GM18507 (cell line): ENCODE results near the gene RASGRF2.
"Not testable (repeated sequence)": the region's sequence is repeated elsewhere in the genome, so short reads cannot be mapped to it uniquely, and the experiment has no call there.

Experiments
- DNase-seq: peaks from one replicate; pipeline ENCODE4 v3.0.0; 2011; ENCODE audit warnings: low read depth; ENCODE audit not compliant: insufficient read length; ENCODE audit errors: extremely low spot score
- FAIRE-seq: peaks from 2 replicates; lab custom pipeline; 2011; peaks lifted over from hg19 to GRCh38; lab: Jason Lieb, UNC

RASGRF2 gene

DNA sequence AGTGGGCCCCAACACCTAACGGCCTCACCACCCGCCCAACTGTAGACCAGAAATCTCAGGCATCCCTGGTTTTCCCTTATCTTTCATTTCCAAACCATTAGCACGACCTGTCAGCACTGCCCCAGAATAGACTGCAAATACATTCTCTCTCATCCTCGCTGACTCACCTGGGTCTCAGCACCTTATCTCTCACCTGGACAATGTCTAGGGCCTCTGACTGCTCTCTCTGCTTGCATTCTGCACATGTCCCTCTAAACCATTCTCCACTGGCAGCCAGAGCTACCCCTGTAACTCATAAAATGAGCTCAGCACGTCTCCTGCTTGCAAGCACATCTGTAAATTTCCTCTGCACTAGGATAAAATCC is 285.7 kb downstream of the RASGRF2 start:
- DNase-seq = no peak
- FAIRE-seq = no peak

DNA sequence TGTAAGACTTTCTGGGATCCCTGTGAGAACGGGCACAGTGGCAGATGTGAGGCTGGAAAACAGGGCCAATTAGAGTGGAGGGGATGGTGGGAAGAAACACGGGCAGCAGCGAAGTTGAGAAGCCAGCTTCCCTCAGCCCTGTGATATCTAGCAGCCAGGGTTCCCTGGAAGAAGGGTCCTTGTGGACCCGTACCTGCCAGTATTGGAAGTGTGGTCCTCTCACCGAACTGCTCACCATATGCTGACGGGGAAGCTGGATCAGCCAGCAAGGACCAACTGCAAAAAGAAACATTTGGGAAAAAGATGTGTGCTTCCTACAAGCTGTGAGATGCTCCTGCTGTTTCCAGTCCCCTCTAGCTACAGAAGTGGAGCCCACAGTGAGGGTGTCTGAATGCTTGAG is 286.5 kb downstream of the RASGRF2 start:
- no peak for DNase-seq
- FAIRE-seq = no peak

DNA sequence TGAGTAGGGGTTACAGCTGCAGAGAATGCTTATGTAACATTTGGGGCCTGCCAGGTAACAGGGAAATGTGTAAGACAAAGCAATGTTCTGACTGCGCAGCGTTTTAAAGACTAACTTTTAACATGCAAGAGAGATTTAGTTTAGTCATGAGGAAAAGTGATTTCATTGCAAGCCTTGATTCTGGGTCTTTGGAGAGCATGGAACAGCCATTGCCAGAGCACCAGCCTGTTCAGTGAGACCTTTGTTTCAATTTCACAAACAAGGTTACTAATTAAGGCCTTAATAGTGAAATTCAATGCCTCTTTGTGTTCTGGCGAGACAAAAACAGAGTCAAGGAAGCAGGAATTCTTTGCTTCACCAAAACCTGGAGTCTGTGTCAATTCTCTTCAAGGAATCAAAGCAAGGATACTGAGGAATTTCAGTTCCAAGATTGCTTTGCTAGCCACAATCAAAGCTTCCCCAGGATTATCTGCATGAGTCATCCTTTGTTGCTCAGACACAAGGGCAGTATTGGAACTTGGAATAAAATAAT is 287.3 kb downstream of the RASGRF2 start:
- DNase-seq (no peak), FAIRE-seq (no peak)

DNA sequence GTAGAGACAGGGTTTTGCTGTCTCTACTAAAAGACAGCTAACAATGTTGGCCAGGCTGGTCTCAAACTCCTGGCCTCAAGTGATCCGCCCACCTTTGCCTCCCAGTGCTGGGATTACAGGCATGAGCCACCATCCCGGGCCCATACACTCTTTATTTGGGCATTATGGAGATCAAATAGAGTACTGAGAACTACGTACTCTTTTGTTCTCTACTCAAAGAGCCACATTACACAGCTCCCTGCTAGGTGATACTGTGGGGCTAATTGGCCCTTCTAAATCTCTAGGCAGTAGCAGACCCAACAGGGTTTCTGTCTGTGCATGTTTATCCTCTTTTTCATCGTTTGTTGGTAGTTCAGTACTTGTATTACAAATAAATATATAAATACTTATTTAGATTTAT is 289.1 kb downstream of the RASGRF2 start:
- no peak for DNase-seq
- FAIRE-seq = no peak

DNA sequence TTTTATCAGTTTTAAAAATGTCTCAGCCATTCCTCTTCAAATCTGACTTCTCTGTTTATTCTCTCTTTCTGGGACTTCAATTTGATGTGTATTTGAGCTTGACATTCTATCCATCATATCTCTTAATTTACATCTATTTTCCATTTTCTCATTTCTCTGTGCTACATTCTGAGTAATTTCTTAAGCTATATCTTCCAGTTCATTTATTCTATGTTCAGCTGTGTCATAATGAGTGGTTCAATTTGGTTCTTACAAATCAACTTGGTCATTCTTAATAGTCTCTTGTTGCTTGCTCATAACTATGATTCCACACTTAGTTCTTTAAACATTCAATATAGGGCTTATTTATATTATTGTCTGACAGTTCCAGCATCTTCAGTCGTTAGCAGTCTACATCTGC is 289.8 kb downstream of the RASGRF2 start:
- DNase-seq (no peak), FAIRE-seq (no peak)

DNA sequence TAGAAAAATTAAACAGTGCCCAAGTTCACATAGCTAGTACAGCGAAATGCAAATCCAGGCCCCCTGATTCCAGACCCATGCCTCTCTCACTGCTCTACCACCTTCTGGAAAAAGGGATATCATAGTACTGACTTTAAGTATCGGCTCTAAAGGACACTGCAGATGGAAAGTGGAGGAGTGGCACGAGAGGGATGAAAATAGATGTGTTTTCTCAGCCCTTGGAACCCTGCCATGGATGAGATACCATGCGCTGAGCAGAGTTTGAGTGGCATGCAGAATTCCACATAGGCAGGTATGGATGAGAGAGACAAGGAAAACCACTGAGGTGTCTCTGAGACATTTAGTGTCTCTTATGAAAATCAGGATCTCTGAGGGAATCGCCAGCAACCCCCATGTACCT is 291.8 kb downstream of the RASGRF2 start:
- FAIRE-seq (no peak), DNase-seq (no peak)

DNA sequence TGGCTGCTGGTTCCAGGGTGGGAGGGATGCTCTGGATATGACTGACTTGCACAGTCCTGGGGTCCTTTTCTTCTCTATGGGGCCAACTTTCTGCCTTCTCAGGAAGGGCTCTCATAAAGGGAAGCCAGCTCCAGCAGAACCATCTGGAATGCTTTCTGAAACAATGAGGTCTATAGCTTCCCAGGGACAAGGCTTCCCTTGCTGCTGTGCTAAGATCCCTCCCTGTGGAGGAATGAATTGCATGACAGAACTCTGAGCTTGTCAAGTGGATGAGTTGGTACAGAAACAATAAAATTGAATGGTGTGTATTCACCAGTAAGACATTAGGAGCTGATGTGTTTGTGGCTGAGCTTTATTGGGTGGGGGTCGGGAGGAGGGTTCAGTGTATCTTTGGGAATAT is 292.7 kb downstream of the RASGRF2 start:
- no peak for DNase-seq
- FAIRE-seq = no peak

DNA sequence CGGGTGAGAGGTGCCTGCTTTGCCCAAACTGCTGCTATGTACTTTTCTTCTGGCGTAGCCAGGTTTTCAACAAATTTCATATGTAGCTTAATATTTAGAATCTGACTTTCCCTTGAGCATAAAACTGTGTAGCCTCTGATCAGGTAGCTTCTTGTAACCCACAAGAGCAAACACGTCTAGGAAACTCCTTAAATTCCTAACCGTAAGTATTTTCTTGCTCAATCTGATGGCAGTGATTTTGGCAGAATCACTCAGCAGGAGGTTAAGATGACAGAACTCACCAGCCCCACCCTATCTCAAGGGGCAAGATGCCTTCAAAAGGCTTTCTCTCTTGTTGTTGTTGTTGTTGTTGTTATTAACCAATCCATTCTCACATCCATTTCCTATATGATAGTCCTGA is 293.7 kb downstream of the RASGRF2 start:
- DNase-seq = no peak
- no peak for FAIRE-seq

DNA sequence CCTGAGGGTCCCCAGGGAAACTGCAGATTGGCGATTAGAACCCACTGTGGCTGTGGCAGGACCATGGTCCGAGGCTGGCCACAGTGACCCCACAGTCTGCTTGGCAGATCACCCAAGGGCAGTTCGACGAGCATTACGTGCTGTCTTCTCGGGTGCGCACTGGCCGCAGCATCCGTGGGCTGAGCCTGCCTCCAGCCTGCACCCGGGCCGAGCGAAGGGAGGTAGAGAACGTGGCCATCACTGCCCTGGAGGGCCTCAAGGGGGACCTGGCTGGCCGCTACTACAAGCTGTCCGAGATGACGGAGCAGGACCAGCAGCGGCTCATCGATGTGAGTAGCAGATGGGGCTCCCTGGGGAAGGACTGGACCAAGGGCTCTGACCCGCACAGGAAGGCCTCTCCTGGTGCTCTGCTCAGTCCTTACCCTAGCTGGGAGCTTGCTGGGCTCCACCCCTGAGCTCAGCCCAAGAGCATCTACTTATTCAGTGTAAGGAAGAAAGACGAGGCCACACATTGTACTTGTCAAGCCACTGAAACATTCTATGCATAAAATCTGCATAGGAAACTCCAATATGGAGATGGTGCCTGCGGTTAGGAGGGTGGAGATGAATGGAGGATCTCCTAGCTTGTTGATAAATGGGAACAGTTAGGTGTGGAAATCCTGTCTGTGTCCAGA is 294.9 kb downstream of the RASGRF2 start:
- FAIRE-seq (no peak), DNase-seq (no peak)

DNA sequence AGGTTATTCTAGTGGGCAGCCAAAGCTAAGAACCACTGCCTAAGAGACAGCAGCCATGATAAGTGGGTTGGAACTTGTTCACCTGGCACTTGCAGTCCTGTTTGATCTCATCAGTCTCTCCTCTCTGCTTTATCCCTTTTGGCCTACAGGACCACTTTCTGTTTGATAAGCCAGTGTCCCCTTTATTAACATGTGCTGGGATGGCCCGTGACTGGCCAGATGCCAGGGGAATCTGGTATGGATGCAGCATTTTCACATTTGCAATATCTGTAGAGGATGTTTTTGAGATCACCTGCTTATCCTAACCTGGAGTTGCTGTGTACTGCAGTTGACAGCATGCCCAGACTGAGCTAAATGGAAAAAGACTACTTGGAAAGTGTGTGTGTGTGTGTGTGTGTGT is 296.6 kb downstream of the RASGRF2 start:
- no peak for DNase-seq

DNA sequence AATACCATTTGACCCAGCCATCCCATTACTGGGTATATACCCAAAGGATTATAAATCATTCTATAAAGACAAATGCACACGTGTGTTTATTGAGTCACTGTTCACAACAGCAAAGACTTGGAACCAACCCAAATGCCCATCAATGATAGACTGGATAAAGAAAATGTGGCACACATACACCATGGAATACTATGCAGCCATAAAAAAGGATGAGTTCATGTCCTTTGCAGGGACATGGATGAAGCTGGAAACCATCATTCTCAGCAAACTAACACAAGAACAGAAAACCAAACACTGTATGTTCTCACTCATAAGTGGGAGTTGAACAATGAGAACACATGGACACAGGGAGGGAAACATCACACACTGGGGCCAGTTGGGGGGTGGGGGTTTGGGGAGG is 302.6 kb downstream of the RASGRF2 start:
- not testable (repeated sequence) for DNase-seq, FAIRE-seq

More for the DNA sequence above, 296.6 kb downstream of the RASGRF2 start:
- FAIRE-seq = no peak

DNA sequence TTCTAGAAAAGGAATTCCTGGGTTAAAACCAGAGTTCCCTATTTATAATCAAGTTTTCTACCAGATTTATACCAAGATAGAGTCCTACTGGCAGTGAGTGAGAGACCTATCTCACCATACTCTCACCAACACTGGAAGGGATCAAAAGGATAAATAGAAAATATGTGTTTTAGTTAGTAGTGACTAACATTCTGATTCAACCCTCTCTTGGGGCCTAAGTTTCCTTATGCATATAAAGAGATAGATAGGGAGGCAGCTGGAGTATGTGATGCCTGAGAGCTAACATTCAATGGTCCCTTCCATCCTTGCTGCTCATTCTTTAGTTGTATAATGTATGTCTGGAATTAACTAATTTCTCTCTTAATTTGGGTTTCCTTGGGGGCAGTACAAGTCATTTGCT is 304.9 kb downstream of the RASGRF2 start:
- FAIRE-seq = no peak
- no peak for DNase-seq

DNA sequence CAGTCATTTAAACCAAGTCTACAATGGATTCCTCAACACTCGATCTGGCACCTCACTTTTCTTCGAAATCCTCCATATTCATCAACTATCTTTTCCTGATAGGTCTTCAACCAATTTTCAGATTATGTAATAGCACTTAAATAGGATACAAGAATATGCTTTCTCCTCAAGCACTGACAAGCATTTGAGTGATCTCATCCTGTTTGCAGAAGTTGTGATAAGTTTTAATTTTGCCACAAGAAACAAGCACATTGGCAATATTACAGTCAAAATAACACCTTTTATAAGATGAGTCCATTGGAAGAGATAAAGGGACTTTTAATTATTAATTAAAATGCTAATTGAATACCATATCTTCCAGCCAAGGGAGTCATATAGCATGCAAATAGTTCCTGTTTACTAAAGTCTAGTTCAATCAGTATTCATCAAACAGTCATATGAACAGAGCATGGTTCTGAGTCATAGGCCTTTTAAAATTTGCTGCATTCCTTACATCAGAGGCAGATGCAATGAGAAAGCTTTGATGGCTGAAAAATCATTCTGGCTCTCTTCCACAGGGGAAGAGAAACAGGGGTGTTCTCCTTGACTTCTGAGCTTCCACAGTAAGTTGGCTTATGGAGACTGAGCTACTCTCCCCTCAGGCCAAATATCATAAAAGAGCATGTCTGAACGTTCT is 308.5 kb downstream of the RASGRF2 start:
- DNase-seq = no peak
- FAIRE-seq = peak; percentile 24

DNA sequence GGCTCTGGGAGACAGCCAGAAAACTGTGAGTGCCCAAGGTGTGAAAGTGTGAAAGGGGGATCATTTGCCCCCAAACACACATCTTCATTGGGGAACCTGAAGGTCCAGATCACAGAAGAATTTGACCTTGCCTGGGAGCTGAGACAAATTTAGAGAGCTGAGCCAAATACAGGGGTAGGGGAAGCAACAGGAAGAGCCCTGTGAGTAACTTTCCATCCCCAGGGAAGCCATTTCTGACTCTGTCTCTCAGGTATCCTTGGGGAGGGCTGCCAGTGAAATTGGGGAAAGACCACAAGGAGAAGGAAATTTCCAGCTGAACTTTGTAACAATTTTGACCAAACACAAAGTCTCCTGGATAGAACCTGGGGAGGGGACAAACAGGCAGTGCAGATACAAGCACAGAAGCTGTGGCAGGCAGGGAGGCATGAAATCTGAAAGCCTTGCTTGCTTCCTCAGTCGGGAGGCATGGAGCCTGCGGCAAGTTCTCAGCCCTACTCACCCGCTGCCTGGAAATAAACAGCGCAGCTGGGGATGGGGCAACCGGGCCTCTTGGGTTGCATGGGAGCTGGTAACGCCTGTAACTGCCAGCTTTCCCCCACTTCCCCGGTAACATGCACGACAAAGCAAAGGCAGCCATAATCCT is 309.7 kb downstream of the RASGRF2 start:
- DNase-seq (no peak), FAIRE-seq (no peak)

DNA sequence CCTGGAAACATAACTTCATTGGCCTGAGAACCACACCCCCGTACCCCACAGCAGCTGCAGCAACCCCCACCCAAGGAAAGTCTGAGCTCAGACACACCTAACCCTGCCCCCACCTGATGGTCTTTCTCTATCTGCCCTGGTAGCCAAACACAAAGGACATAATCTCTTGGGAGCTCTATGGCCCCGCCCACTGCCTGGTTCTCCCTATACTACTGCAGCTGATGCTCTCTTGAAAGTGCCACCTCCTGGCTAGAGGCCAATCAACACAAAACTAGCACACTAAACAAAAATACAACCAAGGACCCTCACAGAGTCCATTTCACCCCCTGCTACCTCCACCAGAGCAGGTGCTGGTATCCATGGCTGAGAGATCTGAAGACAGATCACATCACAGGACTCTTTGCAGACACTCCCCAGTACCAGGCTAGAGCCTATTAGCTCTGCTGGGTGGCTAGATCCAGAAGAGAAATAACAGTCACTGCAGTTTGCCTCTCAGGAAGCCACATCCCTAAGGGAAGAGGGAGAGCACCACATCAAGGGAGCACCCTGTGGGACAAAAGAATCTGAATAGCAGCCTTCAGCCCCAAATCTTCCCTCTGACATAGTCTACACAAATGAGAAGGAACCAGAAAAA is 310.3 kb downstream of the RASGRF2 start:
- not testable (repeated sequence) for DNase-seq, FAIRE-seq
